Hematopoietic multipotent progenitor cell treated with erythropoietin and hydrocortisone succinate and interleukin-3 and kit ligand, for 6 days (in vitro differentiated cells): ENCODE data around the gene PGM2L1.

Source experiments
- DNase-seq: peaks from one replicate; pipeline ENCODE4 v3.0.0-alpha.2; 2015

Gene PGM2L1

DNA sequence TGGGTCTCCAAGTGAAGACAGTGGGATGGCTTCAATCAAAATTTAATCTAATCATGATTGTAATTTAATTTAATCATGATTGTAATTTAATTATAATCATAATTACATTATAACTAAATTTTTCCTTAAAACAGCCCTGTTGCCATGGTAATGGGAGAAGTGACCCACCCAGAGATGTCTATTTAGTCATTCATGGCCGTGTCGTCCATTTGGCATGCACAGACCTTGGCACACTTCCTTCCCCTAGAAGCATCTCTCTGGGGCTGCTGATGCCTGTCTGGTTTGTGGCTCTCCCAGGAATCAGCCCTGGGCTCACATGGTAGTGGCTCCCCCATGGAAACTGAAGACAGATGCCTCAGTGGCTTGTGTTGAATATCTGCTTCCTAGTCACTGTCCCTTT is 113.8 kb downstream of the PGM2L1 start:
- no peak for DNase-seq

GRCh38 chr11:74283580-74284180 is 114.6 kb downstream of the PGM2L1 start:
- DNase-seq: no peak

- peak; percentile 8 for DNase-seq
These were observed 115.3 kb downstream of the PGM2L1 start for GRCh38 chr11:74282914-74283371.

DNA sequence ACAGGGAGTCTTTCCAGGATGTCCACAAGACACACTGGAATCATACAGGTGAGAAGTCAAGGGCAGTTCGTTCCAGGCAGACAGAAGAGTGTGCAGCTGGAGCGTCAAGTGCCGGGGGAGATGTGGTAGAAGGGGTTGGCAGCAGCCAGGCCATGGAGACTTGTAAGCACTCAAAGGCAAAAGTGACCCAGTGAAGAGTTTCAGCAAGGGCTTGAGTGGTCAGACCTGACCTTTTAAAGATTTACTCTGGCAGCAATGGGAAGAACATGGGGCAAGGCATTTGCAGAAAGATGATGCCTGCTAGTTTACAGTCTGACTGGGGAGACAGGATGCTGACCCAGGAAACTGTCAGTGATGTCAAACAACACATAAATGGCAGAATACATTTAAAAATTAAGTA is 115.8 kb downstream of the PGM2L1 start:
- DNase-seq: no peak

DNA sequence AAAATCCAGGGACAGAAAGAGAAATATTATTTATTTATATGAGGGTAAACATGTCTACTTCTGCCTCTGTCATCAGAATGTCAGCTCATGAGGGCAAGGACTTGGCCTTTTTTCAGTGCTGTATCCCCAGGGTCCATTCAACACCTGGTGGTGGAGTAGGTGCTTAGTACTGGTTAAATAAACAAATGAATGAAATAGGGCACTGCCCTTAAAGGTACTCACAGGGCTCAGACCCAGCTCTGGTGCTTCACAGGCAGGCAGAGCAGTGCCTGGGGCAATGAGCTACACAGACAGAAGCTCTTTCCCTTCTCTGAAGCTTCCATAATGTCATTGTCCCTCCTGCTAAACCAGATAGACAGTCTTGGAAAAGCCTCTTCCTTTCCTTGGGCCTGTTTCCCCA is 117.7 kb downstream of the PGM2L1 start:
- no peak for DNase-seq
